ENCODE data around the gene IL18RAP.

IL18RAP gene

GRCh38 chr2:102463160-102463559 lies 40.2 kb downstream of the IL18RAP start:
- DNase-seq = no peak

- no peak for DNase-seq
Measured at GRCh38 chr2:102470168-102470567, 47.2 kb downstream of the IL18RAP start.

GRCh38 chr2:102473020-102473419 lies 50.1 kb downstream of the IL18RAP start, which contains the start of gene SLC9A4:
Gene SLC9A4, plus strand, starts transcription at chr2:102473226. Its CDS starts 534 bp downstream, at chr2:102473760.
- DNase-seq = peak in 3 of 6 experiments; percentile 20 to 36 (median 28)

- DNase-seq = no peak
Measured at GRCh38 chr2:102473631-102474030, 50.7 kb downstream of the IL18RAP start.

GRCh38 chr2:102474785-102475184 lies 51.8 kb downstream of the IL18RAP start:
- DNase-seq = no peak

GRCh38 chr2:102478686-102479470 lies 55.9 kb downstream of the IL18RAP start:
- DNase-seq = no peak

- DNase-seq = no peak
Measured at GRCh38 chr2:102480285-102481195, 57.6 kb downstream of the IL18RAP start.

GRCh38 chr2:102481931-102482330 lies 59.0 kb downstream of the IL18RAP start:
- no peak for DNase-seq

GRCh38 chr2:102483086-102483485 lies 60.1 kb downstream of the IL18RAP start:
- DNase-seq = no peak

GRCh38 chr2:102484310-102485061 lies 61.5 kb downstream of the IL18RAP start:
- DNase-seq = no peak

GRCh38 chr2:102485147-102485785 lies 62.3 kb downstream of the IL18RAP start:
- no peak for DNase-seq

- DNase-seq = no peak
Measured at GRCh38 chr2:102486941-102487702, 64.2 kb downstream of the IL18RAP start.

GRCh38 chr2:102487761-102488462 lies 65.0 kb downstream of the IL18RAP start:
- no peak for DNase-seq

- DNase-seq = no peak
Measured at GRCh38 chr2:102489646-102490045, 66.7 kb downstream of the IL18RAP start.

GRCh38 chr2:102492006-102492405 lies 69.0 kb downstream of the IL18RAP start:
- DNase-seq = no peak

GRCh38 chr2:102494570-102494969 lies 71.6 kb downstream of the IL18RAP start:
- DNase-seq = no peak

GRCh38 chr2:102498414-102498813 lies 75.5 kb downstream of the IL18RAP start:
- DNase-seq = no peak

- no peak for DNase-seq
Measured at GRCh38 chr2:102499558-102499957, 76.6 kb downstream of the IL18RAP start.
